Activated CD4-positive, alpha-beta T cell treated with anti-CD3 and anti-CD28 coated beads, Interleukin-2, amount 10 ng/mL, durations not matched to agents 24 days and 14 days (primary cell): ENCODE results near the gene KAT2B. TPM values are rescaled to one million over a fixed set of nuclear protein-coding genes. Genes with fewer than 3 reads are reported as not detected.

Source experiments
- DNase-seq: peaks from one replicate; pipeline ENCODE4 v3.0.0; 2022
- H3K27ac Mint-ChIP-seq: one replicate; pipeline ENCODE4 v1.8.0; 2022; ENCODE audit warnings: mild to moderate bottlenecking, mixed read lengths
- H3K27me3 Mint-ChIP-seq: one replicate; pipeline ENCODE4 v1.8.0; 2022; ENCODE audit warnings: mixed read lengths
- H3K36me3 Mint-ChIP-seq: one replicate; pipeline ENCODE4 v1.8.0; 2022; ENCODE audit warnings: low read depth, mild to moderate bottlenecking, mixed read lengths
- H3K4me1 Mint-ChIP-seq: one replicate; pipeline ENCODE4 v1.8.0; 2021; ENCODE audit warnings: mixed read lengths
- H3K4me3 Mint-ChIP-seq: one replicate; pipeline ENCODE4 v1.8.0; 2022; ENCODE audit warnings: mild to moderate bottlenecking, moderate library complexity, mixed read lengths
- H3K9me3 Mint-ChIP-seq: one replicate; pipeline ENCODE4 v1.8.0; 2021; ENCODE audit warnings: mixed read lengths
- intact Hi-C: fragments of 100-400 bp; cut with micrococcal nuclease; formaldehyde crosslinking; loops from one replicate; pipeline ENCODE4 v1.15.1; 2023
- total RNA-seq: library from RNA; stranded (reverse); gene quantifications from 2 replicates; pipeline ENCODE4 v1.2.3, GENCODE V29; 2022

The KAT2B gene
- total RNA-seq, 1 donor from 2014 or later: 27.9 TPM

- H3K9me3 Mint-ChIP-seq: peaks cover 5% of the 10 kb centered on the region
Measured at GRCh38 chr3:20064796-20065564, 24.7 kb downstream of the KAT2B start.

DNA sequence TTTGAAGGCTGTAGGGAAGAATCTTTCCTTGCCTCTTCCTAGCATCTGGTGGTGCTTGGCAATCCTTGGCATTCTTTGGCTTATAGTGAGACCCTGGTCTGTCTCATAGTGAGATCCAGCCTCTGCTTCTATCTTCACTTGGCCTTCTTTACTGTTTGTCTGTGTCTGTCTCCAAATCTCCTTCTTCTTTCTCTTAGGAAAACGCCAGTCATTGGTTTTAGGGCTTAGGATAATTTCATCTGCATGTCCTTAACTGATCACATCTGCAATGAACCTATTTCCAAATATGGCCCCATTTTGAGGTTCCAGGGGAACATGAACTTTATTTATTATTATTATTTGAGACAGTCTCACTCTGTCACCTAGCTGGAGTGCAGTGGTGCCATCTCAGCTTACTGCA, 25.8 kb downstream of the KAT2B start:
- no peaks in the 10 kb centered on the region for H3K27me3 Mint-ChIP-seq
- intact Hi-C loops: no loop called here
- peaks cover 30% of the 10 kb centered on the region for H3K36me3 Mint-ChIP-seq
- H3K9me3 Mint-ChIP-seq: peaks cover 4% of the 10 kb centered on the region
- H3K4me1 Mint-ChIP-seq: peaks cover 44% of the 10 kb centered on the region
- DNase-seq: no peak
- H3K4me3 Mint-ChIP-seq: no peak overlapping the region
- no peak overlapping the region for H3K27ac Mint-ChIP-seq

More at GRCh38 chr3:20064796-20065564, 24.7 kb downstream of the KAT2B start:
- DNase-seq: no peak
- Mint-ChIP-seq H3K27ac (no peak overlapping the region), H3K4me3 (no peak overlapping the region), H3K4me1 (peaks cover 50% of the 10 kb centered on the region), H3K36me3 (peaks cover 30% of the 10 kb centered on the region), H3K27me3 (no peaks in the 10 kb centered on the region)
- intact Hi-C loops: no loop called here

DNA sequence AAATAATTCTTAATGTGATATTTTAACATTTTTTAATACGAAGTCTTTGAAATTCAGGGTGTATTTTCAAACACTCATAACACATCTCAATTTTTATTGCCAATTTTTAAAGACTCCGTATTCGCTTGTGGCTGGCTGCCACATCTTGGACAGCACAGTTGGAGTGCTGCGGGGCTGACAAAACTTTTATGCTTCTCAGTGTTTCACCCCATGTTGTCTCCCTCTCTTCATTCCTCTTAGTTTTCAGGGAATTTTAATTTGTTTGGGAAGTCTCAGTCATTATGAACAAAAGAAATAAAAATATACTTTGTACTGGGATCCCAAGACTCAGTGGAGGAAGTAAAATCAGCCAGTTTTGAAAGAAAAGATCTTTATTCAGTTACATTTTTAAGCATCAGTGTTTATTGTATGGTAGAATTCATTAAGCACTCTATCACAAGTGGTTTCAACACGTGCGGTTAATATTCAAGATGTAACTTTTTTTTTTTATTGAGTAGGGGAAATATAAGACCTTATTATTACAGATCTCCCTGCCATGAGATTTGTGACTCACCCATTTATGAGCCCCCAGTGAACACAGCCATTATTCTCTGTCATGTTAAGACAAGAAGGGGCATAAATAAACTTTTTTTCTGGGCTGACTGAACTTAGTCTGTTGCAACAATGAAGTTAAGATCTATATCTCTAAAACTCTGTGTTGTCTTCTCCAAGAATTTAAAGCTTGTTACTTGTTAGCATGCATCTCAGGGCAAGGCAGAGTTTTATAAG, 26.8 kb downstream of the KAT2B start:
- Mint-ChIP-seq H3K9me3 (peaks cover 4% of the 10 kb centered on the region), H3K27me3 (no peaks in the 10 kb centered on the region), H3K4me3 (no peak overlapping the region), H3K36me3 (peaks cover 39% of the 10 kb centered on the region), H3K4me1 (peaks cover 45% of the 10 kb centered on the region), H3K27ac (no peak overlapping the region)
- intact Hi-C loops: no loop called here
- DNase-seq: no peak

DNA sequence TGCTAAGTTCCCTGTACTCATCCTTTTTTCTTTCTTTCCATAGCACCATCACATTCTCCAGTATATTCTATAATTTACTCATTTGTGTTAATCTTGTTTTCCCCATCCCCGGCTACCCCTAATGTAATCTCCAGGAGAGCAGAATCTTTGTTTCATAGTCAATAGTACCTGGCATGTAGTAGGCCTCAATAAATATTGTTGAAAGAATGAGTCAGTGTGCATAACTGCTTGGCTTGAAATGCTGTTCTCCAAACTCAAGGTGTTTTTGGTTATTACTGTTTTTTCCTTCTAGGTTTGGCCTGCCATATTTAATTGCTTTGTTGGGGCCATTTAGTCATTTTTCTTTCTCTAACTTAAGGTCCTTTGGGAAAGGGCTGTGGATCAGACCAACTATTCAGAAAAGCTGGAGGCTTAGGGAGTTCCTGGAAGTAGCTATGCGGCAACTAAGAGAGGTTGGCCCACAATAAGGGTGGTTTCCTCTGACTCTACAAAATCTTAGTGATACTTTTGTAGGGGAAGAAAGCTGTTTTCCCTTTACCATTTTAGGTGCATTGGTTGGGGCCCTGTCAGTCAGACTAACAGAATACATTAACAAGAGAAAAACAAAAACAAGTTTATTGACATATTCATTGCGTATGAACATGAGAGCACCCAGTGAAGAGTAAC, 28.4 kb downstream of the KAT2B start:
- no peaks in the 10 kb centered on the region for H3K27me3 Mint-ChIP-seq
- peaks cover 42% of the 10 kb centered on the region for H3K4me1 Mint-ChIP-seq
- peaks cover 50% of the 10 kb centered on the region for H3K36me3 Mint-ChIP-seq
- peak overlapping the region; percentile 31 for H3K4me3 Mint-ChIP-seq
- no peak for DNase-seq
- peak overlapping the region; percentile 81 for H3K27ac Mint-ChIP-seq
- peaks cover 4% of the 10 kb centered on the region for H3K9me3 Mint-ChIP-seq
- intact Hi-C loops: no loop called here

DNA sequence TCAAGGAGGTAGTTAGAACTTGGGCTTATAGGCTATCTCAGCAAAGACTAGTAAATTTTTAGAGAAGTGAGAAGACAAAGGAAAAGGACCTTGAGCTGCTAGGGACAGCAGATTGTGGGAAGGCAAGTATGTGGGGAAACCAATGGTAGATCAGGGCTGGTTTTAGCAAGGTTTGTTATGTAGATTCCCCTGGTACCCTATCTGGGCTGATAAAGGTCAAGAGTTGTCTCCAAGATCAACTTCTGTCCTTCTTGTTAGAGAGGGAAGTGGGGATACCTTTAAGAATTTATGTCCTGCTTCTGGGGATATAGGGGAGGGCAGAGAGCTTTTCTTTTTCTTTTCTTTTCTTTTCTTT, 28.9 kb downstream of the KAT2B start:
- H3K4me3 Mint-ChIP-seq: peak overlapping the region; percentile 31
- H3K4me1 Mint-ChIP-seq: peaks cover 39% of the 10 kb centered on the region
- H3K27ac Mint-ChIP-seq: peak overlapping the region; percentile 81
- intact Hi-C loops: no loop called here
- peaks cover 4% of the 10 kb centered on the region for H3K9me3 Mint-ChIP-seq
- DNase-seq: no peak
- peaks cover 55% of the 10 kb centered on the region for H3K36me3 Mint-ChIP-seq
- no peaks in the 10 kb centered on the region for H3K27me3 Mint-ChIP-seq

- peaks cover 28% of the 10 kb centered on the region for H3K4me1 Mint-ChIP-seq
- DNase-seq: no peak
- peaks cover 4% of the 10 kb centered on the region for H3K9me3 Mint-ChIP-seq
- no peak overlapping the region for H3K4me3 Mint-ChIP-seq
- peaks cover 58% of the 10 kb centered on the region for H3K36me3 Mint-ChIP-seq
- H3K27ac Mint-ChIP-seq: no peak overlapping the region
- H3K27me3 Mint-ChIP-seq: no peaks in the 10 kb centered on the region
- intact Hi-C loops: no loop called here
Measured at GRCh38 chr3:20071175-20071574, 30.9 kb downstream of the KAT2B start.

DNA sequence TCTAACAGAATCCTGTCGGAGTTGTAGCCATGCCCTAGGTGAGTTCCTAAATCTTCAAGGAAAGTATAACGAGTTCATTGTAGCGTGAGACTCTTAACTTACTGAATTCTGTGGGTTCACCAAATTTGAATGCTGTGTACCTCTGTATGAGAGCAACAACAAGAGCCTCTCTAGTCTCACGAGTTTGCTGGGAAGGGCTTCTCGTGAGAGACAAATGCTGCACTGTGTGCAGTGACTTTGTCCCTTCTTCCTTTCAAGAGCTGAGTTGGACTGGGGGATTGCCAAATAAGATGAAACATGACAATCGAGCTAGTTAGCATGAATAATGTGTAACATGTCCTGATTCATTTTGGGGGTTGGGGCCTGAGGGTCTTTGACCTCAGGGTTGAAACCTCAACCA, 32.2 kb downstream of the KAT2B start:
- Mint-ChIP-seq H3K27ac (no peak overlapping the region), H3K4me1 (peaks cover 28% of the 10 kb centered on the region), H3K27me3 (no peaks in the 10 kb centered on the region), H3K9me3 (peaks cover 4% of the 10 kb centered on the region), H3K4me3 (no peak overlapping the region), H3K36me3 (peaks cover 65% of the 10 kb centered on the region)
- intact Hi-C loops: no loop called here
- no peak for DNase-seq

DNA sequence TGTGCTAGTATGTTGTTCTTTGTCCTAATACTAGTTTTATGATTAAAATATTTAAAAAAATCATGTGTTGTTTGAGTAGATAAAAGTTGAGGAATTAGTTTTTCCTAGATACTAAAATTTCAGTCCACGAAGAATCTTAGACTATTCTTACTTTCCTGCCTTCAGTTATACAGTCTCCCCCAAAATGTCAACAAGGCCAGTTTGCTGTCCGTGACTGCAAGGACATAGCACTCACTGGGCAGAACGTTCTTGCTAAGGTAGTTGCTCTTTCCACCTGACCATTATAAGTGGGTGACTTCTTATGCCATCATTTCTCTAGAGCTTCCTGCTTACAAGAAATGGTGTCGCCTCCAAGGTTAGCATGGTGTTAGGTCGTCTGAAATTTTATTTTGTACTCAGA, 32.8 kb downstream of the KAT2B start:
- Mint-ChIP-seq H3K27me3 (no peaks in the 10 kb centered on the region), H3K36me3 (peaks cover 65% of the 10 kb centered on the region), H3K27ac (no peak overlapping the region), H3K9me3 (peaks cover 4% of the 10 kb centered on the region), H3K4me1 (peaks cover 28% of the 10 kb centered on the region), H3K4me3 (no peak overlapping the region)
- intact Hi-C loops: no loop called here
- DNase-seq: no peak

DNA sequence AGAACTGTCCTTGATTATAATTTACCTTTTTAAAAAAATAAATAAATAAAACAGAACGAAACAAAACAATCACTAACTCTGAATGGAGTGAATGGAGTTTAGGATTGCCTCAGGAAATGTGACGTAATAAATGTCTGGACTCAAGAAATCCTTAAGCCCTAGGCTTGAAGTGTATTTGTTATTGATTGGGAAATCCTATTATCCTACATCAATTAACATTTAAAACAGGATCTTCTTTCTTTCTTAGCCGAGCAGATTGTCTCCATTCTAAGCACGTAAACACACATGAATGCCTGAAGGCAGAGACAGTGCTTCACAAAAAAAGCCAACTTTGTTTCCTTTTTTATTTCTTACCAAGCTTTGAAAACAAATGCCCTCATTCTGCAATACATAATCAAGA, 33.4 kb downstream of the KAT2B start:
- no peak for DNase-seq
- Mint-ChIP-seq H3K36me3 (peaks cover 62% of the 10 kb centered on the region), H3K27ac (no peak overlapping the region), H3K4me3 (no peak overlapping the region), H3K4me1 (peaks cover 22% of the 10 kb centered on the region), H3K27me3 (no peaks in the 10 kb centered on the region), H3K9me3 (no peaks in the 10 kb centered on the region)
- intact Hi-C loops: no loop called here

GRCh38 chr3:20074226-20075063, 34.2 kb downstream of the KAT2B start:
- intact Hi-C loops: no loop called here
- no peak for DNase-seq
- Mint-ChIP-seq H3K27ac (no peak overlapping the region), H3K27me3 (no peaks in the 10 kb centered on the region), H3K9me3 (no peaks in the 10 kb centered on the region), H3K4me1 (peaks cover 16% of the 10 kb centered on the region), H3K36me3 (peaks cover 59% of the 10 kb centered on the region), H3K4me3 (no peak overlapping the region)

GRCh38 chr3:20075197-20075596, 35.0 kb downstream of the KAT2B start:
- Mint-ChIP-seq H3K4me1 (peaks cover 12% of the 10 kb centered on the region), H3K27me3 (no peaks in the 10 kb centered on the region), H3K9me3 (no peaks in the 10 kb centered on the region), H3K4me3 (no peak overlapping the region), H3K27ac (no peak overlapping the region), H3K36me3 (peaks cover 59% of the 10 kb centered on the region)
- no peak for DNase-seq
- intact Hi-C loops: no loop called here

DNA sequence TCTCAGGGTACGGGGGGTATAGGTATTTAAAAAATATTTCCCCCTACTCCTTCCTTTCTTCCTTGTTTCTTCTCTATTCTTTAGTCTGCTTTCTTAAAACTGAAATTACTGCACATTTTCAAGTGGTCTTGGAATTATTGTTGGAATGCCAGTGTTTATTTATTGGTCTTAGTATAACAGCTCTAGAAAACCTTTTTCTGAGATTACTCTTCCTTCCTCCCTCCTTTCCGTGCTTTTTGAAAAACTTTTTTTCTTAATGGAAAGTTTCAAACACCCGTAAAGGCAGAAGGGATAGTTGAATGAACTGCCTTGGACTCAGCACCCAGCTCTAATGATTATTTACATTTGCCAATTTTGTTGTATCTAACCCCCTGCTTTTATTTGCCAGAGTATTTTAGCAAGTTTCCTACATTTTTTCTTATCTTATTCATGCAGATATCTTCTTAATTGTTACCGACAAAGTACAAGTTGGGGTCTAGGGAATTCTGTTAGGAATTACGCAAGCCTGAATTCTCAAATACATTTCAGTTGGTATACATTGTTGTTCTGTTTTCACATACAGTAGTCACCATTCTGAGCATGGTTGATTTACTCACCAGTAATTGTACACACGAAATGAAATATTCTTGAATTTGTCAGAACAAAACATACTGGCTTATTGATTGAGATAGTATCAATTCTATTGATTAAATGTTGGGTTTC, 36.2 kb downstream of the KAT2B start:
- H3K9me3 Mint-ChIP-seq: no peaks in the 10 kb centered on the region
- H3K36me3 Mint-ChIP-seq: peaks cover 61% of the 10 kb centered on the region
- H3K27me3 Mint-ChIP-seq: no peaks in the 10 kb centered on the region
- H3K27ac Mint-ChIP-seq: no peak overlapping the region
- intact Hi-C loops: no loop called here
- peaks cover 16% of the 10 kb centered on the region for H3K4me1 Mint-ChIP-seq
- H3K4me3 Mint-ChIP-seq: no peak overlapping the region
- no peak for DNase-seq

- H3K27me3 Mint-ChIP-seq: no peaks in the 10 kb centered on the region
- intact Hi-C loops: no loop called here
- no peaks in the 10 kb centered on the region for H3K9me3 Mint-ChIP-seq
Measured at GRCh38 chr3:20077068-20077467, 36.8 kb downstream of the KAT2B start.

More at GRCh38 chr3:20077068-20077467, 36.8 kb downstream of the KAT2B start:
- Mint-ChIP-seq H3K4me3 (no peak overlapping the region), H3K4me1 (peaks cover 16% of the 10 kb centered on the region), H3K36me3 (peaks cover 56% of the 10 kb centered on the region), H3K27ac (no peak overlapping the region)
- no peak for DNase-seq
